Measurements from ENCODE around the gene PHF2.

Gene PHF2

DNA sequence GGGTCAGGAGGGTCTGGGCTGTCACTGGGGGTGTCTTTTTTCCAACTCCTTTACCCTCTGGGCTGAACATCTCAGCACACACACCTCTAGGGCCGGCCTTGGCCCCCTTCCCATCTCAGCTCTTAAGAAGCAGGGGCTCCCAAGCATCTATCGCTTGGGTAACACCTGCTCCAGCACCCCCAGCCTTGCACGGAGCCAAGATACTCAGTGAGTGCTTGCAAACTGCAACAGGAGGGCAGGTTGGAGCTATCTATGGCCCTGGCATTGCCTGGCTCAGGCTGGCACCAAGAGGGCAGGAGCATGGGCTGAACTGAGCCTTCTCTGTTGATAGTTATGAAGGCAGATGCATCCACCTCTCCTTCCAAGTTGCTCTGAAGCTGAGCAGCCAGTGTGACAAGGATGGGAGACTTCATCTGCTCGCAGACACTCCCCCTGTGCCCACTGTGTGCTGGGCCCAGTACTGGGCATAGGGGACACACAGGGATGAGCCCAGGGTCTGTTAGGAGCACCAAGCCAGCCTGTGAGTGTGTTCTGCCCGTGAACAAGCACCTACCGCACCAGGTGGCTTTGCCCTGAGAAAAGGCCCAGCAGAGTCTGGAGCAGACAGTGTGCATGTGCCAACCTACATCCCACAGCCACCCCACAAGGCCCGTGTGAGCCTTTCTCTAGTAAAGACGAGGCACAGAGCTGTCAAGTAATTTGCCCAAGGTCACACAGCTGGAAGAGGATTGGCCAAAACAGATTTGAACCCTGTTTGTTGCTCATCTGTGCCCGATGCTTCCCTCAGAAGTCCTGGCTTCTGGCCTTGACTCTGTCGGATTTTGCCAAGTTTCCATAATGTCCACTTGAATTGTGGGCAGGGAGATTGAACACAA is 58.2 kb downstream of the PHF2 start:
- no peak for DNase-seq

DNA sequence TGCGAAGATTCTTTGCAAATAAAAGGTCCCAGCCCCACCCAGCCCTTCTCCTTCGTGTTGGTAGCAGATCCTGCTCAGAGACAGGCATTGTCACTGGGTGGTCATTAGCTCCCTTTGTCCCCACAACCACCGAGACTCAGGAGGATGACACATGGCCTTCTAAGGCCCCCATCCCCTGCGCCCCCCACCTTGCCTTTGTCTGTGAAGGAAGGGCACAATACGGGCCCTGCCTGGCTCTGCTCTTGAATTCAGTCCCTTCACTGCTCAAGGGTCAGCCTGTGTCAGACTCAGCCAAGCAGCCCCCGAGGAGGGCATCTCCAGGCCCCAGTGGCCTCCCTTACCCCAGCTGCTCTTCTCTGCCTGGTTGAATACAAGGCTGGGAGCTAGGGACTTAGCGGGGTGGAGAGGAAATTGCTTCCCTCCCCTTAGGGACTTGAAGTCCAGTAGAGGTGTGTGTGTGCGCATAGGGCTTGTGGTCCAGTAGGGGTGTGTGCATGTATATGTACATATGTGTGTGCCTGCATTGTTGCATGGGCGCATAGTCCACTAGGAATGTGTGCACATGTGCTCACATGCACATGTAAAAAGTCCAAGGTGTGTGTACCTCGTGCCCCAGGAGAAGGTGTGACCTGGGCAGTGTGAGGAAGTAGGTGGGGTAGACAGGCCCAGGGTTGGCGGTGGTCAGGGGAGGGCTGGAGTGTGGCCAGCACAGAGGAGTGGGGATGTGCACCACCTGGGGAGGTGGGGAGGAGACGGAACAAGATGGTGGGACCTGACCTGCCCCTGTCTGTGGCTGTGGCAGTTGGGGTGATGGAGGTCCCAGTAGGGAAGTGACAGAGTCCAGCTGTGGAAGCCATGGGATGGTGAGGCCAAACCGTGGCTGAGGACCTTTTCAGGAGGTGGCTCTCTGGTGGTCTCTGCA is 59.1 kb downstream of the PHF2 start:
- no peak for DNase-seq

DNA sequence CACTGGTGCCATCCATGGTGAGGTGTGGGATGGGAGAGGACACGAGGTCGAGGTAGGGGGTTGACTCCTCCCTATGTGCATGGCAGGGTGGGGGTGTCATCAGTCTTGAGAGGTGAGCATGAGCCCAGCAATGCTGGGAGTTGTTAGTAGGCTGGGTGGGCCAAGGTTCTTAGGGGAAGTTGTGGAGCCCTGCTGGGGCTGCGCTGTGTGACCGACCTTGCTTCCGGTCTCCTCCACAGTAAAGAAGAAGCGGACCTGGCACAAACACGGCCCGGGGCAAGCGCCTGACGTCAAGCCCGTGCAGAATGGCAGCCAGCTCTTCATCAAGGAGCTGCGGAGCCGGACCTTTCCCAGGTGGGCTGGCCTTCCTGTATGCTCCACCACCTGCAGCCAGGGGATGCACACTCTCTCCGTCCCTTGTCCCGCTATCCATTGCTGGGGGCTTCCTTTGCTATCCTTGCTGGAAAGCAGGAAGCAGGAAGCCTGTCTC is 59.8 kb downstream of the PHF2 start:
- DNase-seq: no peak

DNA sequence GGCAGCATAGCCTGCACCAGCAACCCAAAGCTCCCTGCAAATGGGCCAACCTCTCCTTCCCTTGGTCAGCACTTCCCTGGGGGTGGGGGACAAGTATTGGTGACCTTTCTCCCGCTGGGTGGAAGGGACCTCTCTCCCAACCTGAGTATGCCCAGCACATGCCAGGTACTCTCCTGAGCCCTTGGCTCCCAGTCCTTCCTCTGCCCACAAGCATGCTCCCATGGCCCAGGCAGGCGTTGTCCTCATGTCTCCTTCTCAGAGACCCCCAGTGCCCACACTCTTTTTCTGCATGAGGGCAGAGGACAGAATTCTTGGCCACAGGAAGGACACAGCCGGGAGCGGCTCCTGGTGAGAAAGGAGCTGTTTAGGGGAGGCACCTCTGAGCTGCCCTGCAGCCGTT is 60.3 kb downstream of the PHF2 start:
- DNase-seq: no peak

DNA sequence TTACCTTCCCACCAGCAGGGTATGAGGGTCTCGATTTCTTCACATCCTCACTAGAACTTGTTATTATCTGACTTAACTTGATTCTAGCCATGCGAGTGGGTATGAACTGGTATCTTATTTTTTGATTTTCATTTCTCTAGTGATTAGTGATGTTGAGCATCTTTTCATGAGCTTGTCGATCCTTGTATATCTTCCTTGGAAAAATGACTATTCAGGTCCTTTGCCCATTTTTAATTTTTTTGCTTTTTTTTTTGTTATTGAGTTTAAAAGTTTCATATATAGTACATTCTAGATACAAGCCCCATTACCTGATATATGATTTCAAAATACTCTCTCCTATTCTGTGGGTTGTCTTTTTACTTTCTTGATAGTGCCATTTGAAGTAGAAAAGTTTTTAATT is 61.5 kb downstream of the PHF2 start:
- no peak for DNase-seq

DNA sequence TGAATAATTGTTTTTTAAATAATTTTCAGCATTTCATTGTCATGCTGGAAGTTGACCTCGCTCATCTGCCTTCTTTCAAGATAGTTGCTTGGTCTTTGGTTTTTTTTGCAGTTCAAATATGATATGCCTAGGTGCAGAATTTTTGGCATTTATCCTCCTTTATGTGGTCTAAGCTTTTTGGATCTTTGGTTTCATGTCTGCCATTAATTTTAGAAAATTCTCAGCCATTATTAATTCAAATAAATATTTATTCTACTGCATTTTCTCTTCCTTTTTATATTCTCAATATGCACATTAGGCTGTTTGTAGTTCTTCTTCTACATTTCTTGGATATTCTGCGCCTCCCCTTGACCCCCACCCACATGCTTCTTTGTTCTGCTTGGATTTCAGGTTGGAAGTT is 63.6 kb downstream of the PHF2 start:
- DNase-seq: no peak

DNA sequence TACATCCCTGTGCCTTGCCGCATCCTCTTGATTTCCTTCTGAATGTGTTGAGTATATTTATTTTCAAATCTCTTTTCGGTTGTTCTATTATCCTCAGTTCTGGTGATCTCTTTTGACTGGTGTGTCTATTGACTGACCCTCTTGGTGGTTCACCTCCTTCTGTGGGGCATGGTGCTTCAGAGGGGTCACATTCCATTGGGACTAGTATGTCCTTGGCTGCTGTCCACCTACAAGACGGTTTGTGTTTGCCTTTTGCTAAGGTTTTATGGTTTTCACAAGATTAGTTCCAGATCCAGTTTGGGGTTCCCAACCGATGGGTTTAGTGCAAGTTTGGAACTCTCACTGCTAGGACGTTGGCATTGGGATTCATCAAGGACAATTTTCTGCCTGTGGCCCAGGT is 66.6 kb downstream of the PHF2 start:
- no peak for DNase-seq

DNA sequence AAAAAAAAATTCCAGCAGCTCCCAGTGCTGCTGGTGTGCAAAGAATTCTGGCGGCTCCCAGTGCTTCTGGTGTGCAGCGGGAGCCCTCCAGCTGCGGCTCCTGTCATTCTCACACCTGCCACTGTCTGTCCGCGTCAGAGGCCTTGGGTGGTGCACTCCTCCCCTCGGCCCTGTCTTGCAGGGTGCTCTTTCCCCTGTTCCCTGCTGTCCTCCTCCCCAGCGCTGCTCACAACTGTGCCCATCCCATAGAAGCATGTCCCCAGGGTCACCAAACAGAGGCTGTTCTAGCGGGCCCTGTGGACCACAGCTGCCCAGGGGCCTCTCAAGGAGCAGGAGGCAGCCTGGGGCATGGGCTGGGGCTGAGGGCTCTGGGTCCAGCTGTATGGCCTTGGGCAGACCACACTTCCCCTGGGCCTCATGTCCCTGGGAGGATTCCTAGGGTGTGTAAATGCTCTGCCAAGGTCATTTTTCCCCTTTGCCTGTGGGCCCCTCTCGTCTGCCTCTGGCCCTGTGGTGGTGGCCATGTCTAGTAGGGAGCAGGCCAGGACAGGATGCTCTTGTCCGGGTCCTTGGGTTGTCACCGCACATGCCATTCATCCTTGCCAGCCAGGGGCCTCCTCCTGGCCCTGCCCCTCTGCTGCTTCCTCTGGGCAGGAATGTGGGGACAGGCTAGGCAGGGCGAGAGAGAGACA is 68.2 kb downstream of the PHF2 start:
- DNase-seq: no peak

DNA sequence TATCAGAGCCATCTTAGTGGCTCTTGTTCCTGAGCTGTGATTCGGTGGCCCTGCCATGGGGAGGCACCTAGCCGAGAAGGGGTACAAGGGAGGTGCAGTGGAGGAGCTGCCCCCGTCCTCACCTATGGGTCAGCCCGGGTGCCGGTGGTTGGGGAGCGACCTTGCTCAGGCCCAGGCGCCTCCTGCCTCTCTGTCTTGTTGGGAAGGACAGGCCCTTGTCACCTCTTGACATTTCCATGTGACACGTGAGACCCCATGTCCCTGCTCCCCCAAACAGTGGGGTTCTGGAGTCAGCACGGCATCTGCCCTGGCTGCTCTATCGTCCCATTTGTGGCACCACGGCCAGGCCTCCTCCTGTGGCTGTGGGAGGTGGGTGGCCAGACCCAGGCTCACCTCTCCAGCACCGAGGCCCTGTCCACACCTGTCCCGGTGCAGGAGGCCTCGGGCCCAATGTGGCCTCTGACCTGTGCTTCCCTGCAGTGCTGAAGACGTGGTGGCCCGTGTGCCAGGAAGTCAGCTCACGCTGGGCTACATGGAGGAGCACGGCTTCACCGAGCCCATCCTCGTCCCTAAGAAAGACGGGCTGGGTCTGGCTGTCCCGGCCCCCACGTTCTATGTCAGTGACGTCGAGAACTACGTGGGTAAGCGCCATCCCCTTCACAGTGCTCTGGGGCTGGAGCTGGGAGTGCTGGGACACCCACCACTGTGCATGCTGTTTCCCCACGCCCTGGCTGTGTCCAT is 68.9 kb downstream of the PHF2 start:
- DNase-seq: no peak

DNA sequence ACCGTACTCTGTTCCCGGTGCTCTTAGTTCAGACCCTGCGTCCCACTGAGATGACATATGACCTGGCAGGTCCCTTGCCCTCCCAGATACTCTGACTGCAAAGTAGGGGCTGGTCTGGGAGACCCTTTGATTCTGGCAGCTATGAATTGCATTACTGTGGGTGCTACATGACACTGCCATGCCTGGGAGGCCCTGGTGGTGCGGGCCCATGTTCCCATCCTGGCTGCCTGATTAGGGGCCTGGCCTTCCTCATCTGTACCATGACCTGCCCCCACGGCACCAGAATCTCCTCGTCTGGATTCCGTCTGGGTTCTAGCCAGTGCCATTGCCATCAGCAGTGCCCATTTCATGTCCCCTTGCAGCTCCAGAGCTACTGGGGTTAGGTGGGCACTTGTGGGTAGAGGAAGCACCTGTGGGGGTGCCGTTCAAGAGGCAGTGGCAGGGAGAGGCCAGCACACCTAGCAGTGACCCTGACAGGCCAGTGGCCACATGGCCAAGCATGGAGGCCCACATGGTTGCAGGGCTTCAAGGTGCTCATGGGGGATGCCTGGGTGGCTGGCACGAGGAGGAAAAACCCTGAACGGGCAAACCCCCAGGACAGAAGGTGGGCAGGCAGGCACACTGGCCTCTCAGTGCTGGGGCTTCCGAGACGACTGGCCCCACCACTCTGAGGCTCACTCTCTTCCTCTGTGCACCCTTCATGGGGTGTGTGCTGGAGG is 69.7 kb downstream of the PHF2 start:
- DNase-seq: no peak

DNA sequence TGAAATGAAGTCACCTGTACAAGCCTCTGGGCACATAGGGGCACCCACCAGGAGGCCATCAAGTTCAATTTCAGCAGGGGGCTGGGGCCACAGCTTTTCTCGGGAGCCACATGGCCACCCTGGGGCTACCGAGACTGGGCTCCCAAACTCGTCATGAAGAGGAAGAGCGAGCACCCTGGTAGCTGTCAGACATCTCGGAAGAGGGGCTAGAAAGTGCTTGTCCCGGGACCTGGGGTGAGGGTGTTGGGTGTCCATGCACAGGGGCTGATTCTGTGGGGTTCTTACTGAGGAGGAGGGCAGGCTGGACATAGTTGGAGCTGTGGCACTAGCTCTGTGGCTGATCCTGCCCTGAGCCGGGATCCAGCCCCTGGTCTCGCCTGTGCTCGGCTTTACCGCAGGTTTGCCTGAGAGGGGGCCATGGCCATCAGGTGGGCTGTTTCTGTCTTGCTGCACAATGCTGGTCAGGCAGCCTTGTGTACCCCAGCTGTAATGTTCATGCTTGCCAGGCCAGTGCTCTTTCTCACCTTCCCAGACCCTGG is 70.3 kb downstream of the PHF2 start:
- no peak for DNase-seq

DNA sequence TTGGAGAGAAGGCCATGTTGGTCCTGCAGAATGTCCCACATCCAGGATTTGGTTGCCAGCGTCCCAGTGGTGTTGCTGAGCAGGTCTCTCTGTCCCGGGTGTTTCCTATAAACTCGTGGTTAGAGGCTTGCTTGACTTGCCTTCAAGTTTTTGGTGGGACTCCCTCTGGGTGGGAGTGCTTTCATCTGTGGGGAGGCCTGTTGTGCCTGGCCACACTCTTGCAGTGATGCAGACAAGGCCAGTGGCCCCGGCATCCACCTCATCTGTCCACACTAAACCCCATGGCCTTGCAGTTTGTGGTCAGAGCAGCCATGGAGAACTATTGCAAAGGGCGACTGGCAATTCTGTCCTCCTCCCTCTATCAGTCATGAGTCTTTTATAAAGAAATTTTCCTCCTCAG is 71.8 kb downstream of the PHF2 start:
- DNase-seq: no peak

DNA sequence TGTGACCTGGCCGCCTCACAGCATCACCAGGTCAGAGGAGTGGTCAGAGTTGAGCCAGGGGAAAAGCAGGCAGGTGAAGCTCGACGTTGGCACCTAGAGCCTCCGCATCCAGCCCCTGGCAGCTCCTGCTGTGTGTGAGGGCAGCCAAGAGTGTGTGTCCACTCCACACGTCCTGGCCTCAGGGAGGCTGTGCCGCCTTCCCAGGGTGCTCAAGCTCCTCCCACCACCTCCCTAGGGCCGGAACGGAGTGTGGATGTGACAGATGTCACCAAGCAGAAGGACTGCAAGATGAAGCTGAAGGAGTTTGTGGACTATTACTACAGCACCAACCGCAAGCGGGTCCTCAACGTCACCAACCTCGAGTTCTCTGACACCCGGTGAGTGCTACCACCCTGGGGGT is 72.5 kb downstream of the PHF2 start:
- no peak for DNase-seq

DNA sequence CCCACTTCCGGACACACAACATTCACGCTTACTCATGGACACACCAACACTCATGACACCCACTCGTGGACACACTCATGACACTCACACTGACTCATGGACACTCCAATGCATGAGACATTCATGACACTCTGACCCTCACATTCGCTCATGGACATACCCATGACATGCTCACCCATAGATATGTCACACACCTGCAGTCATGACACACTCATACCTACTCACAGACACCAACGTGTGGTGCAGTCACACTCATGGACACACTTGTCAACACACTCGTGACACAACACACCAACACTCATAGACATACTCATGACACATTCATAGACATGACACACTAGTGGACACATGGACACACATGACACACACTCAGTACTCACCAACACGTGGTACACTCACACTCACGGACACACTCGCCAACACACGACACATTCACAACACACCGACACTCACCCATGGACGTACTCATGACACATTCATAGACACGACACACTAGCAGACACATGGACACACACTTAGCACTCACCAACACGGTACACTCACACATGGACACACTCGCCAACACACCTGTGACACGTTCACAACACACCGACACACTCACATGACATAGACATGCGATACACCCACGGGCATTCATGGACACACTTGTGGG is 73.4 kb downstream of the PHF2 start:
- DNase-seq: no peak

DNA sequence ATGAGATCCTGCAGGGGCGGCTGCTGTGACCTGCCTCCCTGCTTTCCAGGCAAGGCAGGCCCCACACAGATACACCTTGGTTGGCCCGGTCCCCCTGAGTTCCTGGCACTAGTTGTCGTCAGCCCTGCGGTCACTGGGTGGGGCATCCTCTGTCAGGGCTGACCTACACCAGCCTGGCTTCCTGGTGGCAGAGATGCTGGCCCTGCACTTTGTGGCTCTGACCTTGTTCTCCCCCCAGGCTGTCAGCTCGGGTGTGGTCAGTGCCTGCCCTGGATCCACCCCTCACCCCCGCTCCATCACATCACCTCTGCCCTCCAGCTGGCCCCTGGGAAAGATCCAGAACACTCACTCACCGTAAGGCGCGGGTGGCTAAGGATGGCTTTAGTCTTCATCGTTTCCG is 74.1 kb downstream of the PHF2 start:
- DNase-seq: no peak

DNA sequence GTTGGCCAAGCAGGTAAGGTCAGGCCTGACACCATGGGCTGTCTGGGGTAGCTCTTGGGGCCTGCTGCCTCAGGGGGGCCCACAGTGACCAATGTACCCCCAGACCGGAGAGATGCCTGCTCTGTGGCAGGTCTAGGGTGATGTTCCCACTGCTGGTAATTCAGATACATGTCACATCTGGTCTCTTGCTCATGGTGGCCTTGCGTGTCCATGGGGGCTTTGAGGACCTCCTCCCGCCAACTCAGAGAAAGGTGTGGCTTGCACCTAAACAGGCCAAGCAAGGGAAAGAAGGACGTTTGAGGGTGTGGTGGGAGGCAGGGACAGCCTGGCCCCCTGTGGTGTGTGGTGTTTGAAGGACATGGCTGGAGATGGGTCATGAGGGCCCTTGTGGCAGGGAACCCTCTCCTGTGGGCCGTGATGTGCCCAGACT is 75.2 kb downstream of the PHF2 start:
- no peak for DNase-seq

DNA sequence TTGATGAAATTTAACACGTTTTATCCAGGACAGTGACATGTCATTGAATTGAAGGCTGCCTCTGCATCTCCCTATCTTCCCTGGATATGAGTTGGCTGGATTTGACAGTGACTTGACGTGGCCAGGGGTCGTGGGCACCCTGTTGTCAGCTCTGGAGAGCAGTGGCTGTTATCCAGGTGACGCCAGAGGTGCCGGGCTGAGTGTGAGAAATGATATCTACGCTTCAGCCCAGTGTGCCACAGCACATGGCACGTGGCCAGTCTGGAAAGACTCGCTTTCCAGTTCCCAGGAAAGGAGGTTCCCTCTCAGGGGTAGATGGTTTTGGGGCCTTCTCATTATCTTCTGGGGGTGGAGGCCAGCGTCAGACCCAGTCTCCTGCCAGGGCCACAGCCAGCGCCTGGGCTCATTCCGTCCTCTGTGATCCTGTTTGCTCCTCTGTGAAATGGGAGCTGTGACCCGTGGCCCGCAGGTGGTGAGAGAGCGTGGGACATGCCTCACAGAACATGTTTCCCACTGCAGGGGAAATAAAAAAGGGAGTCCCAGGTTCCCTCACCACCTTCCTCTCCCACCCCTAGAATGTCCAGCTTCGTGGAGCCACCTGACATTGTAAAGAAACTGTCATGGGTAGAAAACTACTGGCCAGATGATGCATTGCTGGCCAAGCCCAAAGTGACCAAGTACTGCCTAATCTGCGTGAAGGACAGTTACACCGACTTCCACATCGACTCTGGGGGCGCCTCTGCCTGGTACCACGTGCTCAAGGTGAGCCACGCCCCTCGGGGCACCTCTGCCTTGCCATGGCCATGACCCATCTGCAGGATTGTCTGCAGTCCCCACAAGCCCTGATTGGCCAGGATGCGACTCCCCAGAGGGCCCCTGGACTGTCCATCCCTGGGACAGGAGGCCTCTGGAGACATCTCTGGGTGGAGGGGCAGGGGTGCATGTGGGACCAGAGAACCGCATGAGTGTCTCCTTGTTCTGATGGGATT is 76.5 kb downstream of the PHF2 start:
- no peak for DNase-seq

DNA sequence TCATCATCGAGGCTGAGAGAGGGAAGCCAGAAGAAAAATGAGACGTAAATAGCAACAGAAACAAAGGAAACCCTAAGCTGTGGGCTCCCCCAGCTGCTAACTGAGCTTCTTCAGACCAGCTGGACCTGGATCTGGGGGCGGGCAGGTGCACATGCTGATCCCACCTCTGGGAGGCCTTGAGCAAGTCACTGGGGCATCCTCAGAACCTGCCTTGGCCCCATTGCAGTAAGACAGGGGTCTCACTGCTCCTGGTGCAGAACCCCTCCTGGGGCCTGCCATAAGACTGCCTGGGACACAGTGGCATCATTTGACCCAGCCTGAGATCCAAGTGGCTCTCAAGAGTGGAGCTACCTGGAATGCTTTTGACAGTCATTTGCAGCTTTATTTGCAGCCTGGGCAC is 77.4 kb downstream of the PHF2 start:
- DNase-seq: no peak

DNA sequence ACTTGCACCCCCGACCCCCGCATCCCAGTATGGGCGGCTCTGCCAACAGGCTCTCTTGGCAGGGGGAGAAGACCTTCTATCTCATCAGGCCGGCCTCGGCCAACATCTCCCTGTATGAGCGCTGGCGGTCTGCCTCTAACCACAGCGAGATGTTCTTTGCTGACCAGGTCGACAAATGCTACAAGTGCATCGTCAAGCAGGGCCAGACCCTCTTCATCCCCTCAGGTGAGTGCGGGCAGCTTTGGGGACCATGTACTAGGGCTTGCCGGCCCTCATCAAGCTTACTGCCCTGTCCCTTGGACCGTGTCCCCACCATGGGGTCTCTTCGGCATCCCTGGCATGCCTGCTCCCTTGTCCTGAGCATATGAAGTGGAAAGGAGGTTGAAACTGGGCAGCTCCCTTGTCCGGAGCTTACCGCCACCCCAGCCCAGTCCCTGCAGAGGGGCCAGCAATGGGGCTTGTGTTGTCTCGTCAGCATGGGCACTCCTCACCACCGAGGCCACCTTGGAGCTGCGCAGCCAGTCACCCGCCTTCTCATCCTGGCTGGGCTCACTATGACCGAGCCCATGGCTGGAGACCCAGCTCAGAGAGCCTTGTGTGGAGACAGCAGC is 78.1 kb downstream of the PHF2 start:
- no peak for DNase-seq
